Measurements from ENCODE around the gene HRG.
"Not testable (repeated sequence)": the region's sequence is repeated elsewhere in the genome, so short reads cannot be mapped to it uniquely, and the experiment has no call there.

Gene HRG

DNA sequence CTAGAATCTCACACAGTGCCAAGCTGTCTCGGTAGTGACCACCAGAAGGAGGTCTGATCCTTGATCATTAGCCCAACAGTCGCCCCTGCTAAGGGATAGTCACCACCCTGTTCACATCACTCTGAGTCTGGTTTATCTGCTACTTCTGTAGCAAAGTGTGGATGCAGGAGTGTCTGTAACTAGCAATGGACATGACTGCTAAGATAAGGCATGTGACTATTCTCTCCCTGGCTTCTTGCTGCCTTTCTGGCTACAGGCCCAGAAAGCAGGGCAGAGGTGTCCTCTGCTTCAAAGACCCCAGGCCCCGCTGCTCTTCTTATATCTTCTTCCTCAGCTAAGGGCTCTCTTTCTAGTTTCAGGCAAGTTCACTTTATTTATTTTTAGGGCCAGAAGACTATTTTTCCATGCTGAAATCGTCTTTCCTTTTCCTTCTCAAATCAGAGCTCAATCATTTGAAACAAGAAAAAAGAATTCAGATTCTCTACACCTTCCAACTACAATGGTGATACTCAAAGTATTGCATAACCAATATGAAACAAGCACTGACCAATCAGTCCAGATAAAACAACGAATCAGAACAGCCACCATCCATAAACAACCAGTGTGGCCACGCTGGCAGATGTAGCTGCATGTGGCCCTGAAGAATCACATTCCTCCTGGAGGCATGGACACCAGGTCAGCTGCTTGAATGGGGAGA is 43.3 kb downstream of the HRG start:
- peaks cover 33% of the 10 kb centered on the region for H3K27me3 ChIP-seq (ENCODE audit: insufficient read depth, low read length, poor library complexity, severe bottlenecking)
- H3K4me3 ChIP-seq (ENCODE audit: low read length, poor library complexity, severe bottlenecking): no peak overlapping the region
- H3F3A ChIP-seq (ENCODE audit: low read depth): no peaks in the 10 kb centered on the region
- no peaks in the 10 kb centered on the region for H3K9me3 ChIP-seq (ENCODE audit: insufficient read depth, low read depth, low read length)
- H3K9ac ChIP-seq (ENCODE audit: low read depth, low read length, poor library complexity, severe bottlenecking): no peak overlapping the region
- no peak overlapping the region for H2AFZ ChIP-seq (ENCODE audit: low read length)
- H4K20me1 ChIP-seq (ENCODE audit: insufficient read depth, low read length, poor library complexity, severe bottlenecking): no peaks in the 10 kb centered on the region
- peaks cover 10% of the 10 kb centered on the region for H3K4me1 ChIP-seq (ENCODE audit: insufficient read depth, low read length, poor library complexity, severe bottlenecking)
- no peak overlapping the region for H3K4me2 ChIP-seq (ENCODE audit: low read depth, low read length, poor library complexity, severe bottlenecking)
- TF ChIP-seq EZH2phosphoT487 (IDR thresholded peaks at IDR 0.05; ENCODE audit: borderline replicate concordance): no peak
- TF ChIP-seq, protein P1, sequence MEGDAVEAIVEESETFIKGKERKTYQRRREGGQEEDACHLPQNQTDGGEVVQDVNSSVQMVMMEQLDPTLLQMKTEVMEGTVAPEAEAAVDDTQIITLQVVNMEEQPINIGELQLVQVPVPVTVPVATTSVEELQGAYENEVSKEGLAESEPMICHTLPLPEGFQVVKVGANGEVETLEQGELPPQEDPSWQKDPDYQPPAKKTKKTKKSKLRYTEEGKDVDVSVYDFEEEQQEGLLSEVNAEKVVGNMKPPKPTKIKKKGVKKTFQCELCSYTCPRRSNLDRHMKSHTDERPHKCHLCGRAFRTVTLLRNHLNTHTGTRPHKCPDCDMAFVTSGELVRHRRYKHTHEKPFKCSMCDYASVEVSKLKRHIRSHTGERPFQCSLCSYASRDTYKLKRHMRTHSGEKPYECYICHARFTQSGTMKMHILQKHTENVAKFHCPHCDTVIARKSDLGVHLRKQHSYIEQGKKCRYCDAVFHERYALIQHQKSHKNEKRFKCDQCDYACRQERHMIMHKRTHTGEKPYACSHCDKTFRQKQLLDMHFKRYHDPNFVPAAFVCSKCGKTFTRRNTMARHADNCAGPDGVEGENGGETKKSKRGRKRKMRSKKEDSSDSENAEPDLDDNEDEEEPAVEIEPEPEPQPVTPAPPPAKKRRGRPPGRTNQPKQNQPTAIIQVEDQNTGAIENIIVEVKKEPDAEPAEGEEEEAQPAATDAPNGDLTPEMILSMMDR (conservative IDR thresholded peaks at IDR 0.05; ENCODE audit: low read length): no peak
- H3K79me2 ChIP-seq (ENCODE audit: insufficient read depth, low read length): no peaks in the 10 kb centered on the region
- no peaks in the 10 kb centered on the region for H3K9me2 ChIP-seq (replicated peaks; ENCODE audit: low read depth, low read length)
- no peaks in the 10 kb centered on the region for H3K36me3 ChIP-seq (ENCODE audit: insufficient read depth, low read length)

- H3K36me3 ChIP-seq (ENCODE audit: insufficient read depth, low read length); H3K79me2 ChIP-seq (ENCODE audit: insufficient read depth, low read length); H4K20me1 ChIP-seq (ENCODE audit: insufficient read depth, low read length, poor library complexity, severe bottlenecking); H3K4me2 ChIP-seq (ENCODE audit: low read depth, low read length, poor library complexity, severe bottlenecking); H2AFZ ChIP-seq (ENCODE audit: low read length); H3K9ac ChIP-seq (ENCODE audit: low read depth, low read length, poor library complexity, severe bottlenecking); H3F3A ChIP-seq (ENCODE audit: low read depth); H3K9me2 ChIP-seq (replicated peaks; ENCODE audit: low read depth, low read length); H3K4me3 ChIP-seq (ENCODE audit: low read length, poor library complexity, severe bottlenecking); H3K9me3 ChIP-seq (ENCODE audit: insufficient read depth, low read depth, low read length); H3K4me1 ChIP-seq (ENCODE audit: insufficient read depth, low read length, poor library complexity, severe bottlenecking): not testable (repeated sequence)
- peaks cover 26% of the 10 kb centered on the region for H3K27me3 ChIP-seq (ENCODE audit: insufficient read depth, low read length, poor library complexity, severe bottlenecking)
Measured at GRCh38 chr3:186710694-186711093, 44.9 kb downstream of the HRG start.

- Histone ChIP-seq H3K4me1 (ENCODE audit: insufficient read depth, low read length, poor library complexity, severe bottlenecking) (no peaks in the 10 kb centered on the region), H3K9me2 (replicated peaks; ENCODE audit: low read depth, low read length) (no peaks in the 10 kb centered on the region), H3K36me3 (ENCODE audit: insufficient read depth, low read length) (no peaks in the 10 kb centered on the region), H3K9me3 (ENCODE audit: insufficient read depth, low read depth, low read length) (no peaks in the 10 kb centered on the region), H3K4me3 (ENCODE audit: low read length, poor library complexity, severe bottlenecking) (no peak overlapping the region), H3K79me2 (ENCODE audit: insufficient read depth, low read length) (no peaks in the 10 kb centered on the region), H4K20me1 (ENCODE audit: insufficient read depth, low read length, poor library complexity, severe bottlenecking) (no peaks in the 10 kb centered on the region), H3K4me2 (ENCODE audit: low read depth, low read length, poor library complexity, severe bottlenecking) (no peak overlapping the region), H2AFZ (ENCODE audit: low read length) (no peak overlapping the region), H3K27me3 (ENCODE audit: insufficient read depth, low read length, poor library complexity, severe bottlenecking) (peaks cover 17% of the 10 kb centered on the region), H3K9ac (ENCODE audit: low read depth, low read length, poor library complexity, severe bottlenecking) (no peak overlapping the region), H3F3A (ENCODE audit: low read depth) (no peaks in the 10 kb centered on the region)
- TF ChIP-seq EZH2phosphoT487 (IDR thresholded peaks at IDR 0.05; ENCODE audit: borderline replicate concordance): no peak
- TF ChIP-seq, protein P1 (conservative IDR thresholded peaks at IDR 0.05; ENCODE audit: low read length): no peak
Measured at GRCh38 chr3:186713499-186713898, 47.7 kb downstream of the HRG start.

DNA sequence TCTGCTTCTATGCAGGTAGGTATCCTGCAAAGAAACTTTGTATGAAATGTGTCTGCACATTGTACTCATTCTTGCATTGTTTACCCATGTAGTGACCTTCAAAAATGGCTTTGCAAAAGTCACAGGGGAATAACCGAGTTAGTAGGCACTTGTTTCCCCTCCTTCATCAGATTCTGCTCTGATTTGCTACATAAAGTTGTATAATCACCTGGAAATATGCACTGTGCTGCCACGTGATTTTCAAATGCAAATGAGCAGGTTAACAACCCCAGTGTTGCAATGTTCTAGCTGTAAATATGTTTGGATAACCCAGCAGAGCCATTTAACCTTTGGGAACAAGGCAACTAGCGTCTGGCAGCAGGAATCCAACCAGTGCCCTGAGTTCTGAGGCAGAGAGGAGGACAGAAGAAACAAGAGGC is 51.2 kb downstream of the HRG start, which contains the start of gene KNG1:
Gene KNG1 (plus strand): TSS at position 321 of the 419 bp plus-strand sequence. CDS start 184 bp downstream, outside the sequence.
- Histone ChIP-seq H3K4me2 (ENCODE audit: low read depth, low read length, poor library complexity, severe bottlenecking) (no peak within 1 kb of the TSS), H4K20me1 (ENCODE audit: insufficient read depth, low read length, poor library complexity, severe bottlenecking) (no peaks in the 10 kb centered on the region), H3K79me2 (ENCODE audit: insufficient read depth, low read length) (no peaks in the 10 kb centered on the region), H3F3A (ENCODE audit: low read depth) (no peaks in the 10 kb centered on the region), H3K27me3 (ENCODE audit: insufficient read depth, low read length, poor library complexity, severe bottlenecking) (peaks cover 10% of the 10 kb centered on the region), H2AFZ (ENCODE audit: low read length) (no peak within 1 kb of the TSS), H3K9me2 (replicated peaks; ENCODE audit: low read depth, low read length) (no peaks in the 10 kb centered on the region), H3K4me3 (ENCODE audit: low read length, poor library complexity, severe bottlenecking) (no peak within 1 kb of the TSS), H3K4me1 (ENCODE audit: insufficient read depth, low read length, poor library complexity, severe bottlenecking) (no peaks in the 10 kb centered on the region), H3K36me3 (ENCODE audit: insufficient read depth, low read length) (no peaks in the 10 kb centered on the region), H3K9ac (ENCODE audit: low read depth, low read length, poor library complexity, severe bottlenecking) (no peak within 1 kb of the TSS), H3K9me3 (ENCODE audit: insufficient read depth, low read depth, low read length) (no peaks in the 10 kb centered on the region)
- TF ChIP-seq, protein P1 (conservative IDR thresholded peaks at IDR 0.05; ENCODE audit: low read length): no peak
- no peak for TF ChIP-seq EZH2phosphoT487 (IDR thresholded peaks at IDR 0.05; ENCODE audit: borderline replicate concordance)
